NCI-H345 treated with DMSO at 0.1 percent for 48 hours (cell line): ENCODE results near the gene HOXA6.

Experiments used
- DNase-seq: peaks from one replicate; lab custom pipeline; 2025; ENCODE audit not compliant: unreplicated experiment; lab: John Stamatoyannopoulos, UW

HOXA6 gene

DNA sequence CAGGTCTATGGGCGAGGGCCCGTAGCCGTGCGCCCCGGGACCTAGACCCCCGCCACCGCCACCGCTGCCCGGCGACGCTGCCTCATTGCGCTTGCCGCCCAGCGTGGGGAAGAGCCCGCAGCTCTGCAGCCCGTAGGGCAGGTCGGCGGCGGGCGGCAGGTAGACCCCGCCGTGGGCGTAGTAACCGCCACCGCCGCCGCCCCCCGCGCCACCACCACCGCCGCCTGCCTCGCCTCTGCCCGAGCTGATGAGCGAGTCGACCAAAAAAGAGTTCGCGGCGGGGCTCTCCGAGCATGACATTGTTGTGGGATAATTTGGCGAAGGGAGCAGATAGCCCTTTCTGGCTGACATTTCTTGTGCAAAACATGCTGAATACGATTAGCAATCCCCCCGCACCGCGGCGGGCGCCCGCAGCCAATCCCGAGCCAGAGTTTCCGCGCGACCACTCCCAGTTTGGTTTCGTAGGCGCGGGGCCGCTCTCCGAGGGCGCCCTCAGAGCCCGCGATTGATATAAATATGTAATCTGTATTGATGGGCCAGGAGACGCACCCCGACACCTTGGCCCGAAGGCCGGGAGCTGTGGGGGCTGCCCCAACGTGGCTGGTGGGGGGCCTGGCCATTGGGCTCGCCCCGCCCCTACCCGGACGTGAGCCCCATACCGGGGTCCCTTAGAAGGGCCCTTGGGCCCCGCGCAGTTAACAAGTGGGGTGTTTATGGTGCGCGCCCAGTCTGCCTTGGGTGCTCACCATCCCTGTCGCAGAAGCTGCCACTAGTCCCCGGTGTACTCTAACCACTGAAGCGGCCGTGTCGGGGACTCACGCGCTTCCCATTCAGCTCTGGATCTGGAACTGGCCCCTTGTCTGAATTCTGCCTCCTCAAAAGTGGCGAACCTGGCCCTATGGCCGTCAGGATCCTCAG, 26.6 kb upstream of the HOXA6 start, which contains the start of gene HOXA10:
Gene HOXA10 (minus strand): TSS at position 365 of the 918 bp plus-strand sequence. CDS start 14 bp downstream, at position 351.
- DNase-seq: peak; percentile 22

DNA sequence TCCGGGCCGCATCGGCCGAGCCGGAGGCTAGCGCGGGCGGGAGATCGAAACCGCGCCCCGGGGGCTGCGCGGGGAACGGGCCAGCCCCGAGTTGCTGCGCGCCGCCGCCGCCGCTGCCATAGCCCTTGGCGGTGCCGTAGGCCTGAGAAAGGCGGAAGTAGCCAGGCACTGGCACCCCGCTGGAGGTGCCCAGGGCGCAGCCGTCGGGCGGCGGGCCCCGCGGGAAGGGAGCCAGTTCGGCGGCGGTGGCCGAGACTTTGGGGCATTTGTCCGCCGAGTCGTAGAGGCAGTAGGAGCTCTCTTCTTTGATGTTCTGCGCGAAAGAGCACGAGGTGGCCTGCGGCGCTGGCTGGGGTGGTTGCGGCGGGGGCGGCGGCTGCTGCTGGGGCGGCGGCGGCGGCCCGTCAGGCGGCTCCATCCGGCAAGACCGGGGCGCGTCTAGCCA, 26.0 kb upstream of the HOXA6 start:
- no peak for DNase-seq

GRCh38 chr7:27172823-27173510, 25.4 kb upstream of the HOXA6 start:
- no peak for DNase-seq

DNA sequence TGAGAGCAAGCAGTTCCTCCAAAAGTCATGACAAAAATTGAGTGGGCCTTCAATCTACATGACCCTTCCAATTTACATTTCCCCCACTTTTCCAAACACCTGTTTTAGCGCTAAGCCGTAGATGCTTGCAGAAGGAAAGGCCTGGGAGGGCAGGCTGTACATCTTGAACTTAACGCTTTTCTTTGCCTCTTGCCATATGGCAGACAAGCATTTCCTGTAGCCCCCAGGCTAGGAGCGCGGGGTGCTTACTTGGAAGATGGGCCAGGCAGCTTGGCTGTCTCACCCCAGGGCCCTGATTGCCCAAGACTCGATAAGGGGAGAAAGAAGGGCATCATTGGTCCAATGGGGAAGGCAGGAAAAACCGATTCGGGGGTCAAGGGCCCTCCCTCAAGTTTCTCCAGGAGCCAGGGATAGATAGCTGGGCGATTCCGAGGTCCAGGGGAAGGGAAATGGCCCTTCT, 24.8 kb upstream of the HOXA6 start:
- no peak for DNase-seq

DNA sequence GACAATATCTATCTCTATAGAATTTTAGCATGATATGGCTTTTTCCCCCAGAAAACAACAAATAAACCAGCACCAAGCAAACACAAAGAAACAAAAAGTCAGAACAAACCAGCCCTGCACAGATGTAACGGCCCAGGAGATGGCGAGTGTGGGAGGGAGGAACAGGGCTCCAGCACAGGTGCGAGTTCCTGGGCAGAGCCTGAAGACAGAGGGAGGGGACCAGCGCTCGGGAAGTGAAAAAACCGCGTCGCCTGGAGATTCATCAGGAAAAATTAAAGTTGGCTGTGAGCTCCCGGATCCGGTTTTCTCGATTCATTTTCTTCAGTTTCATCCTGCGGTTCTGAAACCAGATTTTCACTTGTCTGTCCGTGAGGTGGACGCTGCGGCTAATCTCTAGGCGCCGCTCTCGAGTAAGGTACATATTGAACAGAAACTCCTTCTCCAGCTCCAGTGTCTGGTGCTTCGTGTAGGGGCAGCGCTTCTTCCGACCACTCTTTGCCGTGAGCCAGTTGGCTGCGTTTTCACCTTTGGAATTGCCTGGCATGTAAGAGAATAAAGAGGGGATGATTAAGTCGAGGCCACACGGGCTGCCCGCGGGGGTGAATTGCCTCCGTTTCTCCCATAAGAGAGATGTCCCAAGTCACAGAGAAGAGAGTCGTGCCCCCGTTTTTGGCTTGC, 24.2 kb upstream of the HOXA6 start:
- DNase-seq: no peak

DNA sequence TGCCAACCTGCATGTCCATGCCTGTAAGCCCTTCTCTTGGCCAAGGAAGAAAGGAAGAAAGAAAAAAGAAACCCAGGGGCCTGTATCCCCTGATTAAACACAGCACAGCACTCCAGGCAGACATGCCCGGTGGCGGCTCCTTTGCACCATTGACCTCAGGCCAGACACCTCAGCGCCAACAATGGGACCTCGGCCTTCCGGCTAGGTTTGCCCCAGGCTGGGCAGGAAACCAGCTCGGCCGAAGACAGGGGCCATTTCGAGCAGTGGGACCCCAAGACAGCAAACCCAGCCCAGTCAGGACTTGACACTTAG, 23.7 kb upstream of the HOXA6 start:
- no peak for DNase-seq

DNA sequence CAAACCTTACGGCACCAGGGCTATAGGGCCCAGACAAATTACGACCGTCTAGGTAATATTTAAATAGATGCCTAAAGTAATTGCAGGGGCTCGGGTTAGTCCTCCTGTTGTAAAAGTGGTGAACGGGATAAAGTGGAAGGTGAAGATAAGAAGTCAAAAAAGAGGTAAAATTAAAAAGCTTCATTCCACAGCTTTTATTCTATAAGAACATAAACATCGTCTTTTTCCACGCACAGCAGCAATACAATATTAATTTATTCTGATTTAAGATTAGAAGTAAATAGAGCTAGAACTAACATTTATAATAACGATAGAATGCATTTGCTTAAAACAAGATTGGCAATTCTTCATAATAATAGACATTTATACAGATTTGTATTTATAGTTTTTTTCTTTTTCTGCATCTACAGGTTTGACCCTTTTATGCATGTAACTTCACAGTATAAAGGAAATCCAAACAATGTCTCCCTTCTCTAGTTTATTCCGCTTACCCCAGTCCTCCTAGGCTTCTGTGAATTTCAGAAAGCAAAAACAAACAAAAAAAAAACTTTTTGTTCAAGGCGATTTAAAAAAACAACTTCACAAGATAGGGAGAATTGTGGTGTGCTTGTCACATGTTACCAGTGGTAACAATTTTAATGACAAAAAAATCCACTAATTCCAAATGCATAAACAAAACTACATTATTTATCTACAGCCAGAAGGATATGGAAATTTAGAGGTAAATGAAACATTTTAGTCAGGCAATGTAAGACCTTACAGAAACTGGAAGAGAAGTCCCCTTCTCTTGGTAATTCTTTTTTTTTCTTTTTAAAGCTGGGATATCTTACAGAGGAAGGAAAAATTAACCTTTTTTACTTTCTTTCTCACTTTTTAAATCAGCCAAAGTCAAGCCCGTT, 23.1 kb upstream of the HOXA6 start:
- DNase-seq: no peak

GRCh38 chr7:27169658-27170425, 22.3 kb upstream of the HOXA6 start:
- no peak for DNase-seq

DNA sequence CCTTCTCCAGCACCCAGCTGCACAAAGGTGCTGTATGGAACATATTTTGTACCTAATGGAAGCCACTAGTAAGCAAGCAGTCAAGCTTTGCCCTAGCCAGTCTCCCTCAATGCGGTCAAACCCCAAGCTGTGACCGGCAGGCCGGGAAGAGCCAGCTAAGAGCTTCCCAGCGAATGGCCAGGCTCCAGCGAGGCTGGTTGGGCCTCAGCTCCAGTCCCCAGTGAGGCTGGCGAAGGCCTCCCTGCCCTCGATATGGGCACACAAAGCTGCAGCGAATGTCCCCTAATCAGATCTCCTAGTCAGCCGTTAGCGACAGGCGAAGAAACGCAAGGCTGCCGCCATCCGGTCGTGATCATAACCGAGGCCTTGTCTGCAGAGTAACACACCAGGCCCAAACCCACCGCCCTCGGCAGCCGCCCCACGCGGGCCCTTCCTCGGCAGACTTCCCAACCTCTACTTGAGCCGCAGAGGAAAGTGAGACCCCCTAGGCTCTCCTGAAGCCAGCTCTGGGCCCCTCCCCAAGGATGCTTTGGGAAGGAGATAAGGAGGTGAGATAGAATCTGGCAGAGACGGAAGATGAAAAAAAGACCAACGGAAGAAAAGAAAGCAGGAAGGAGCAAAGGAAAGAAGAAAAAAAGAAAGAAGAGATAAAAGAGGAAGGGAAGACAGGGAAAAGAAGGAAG, 20.8 kb upstream of the HOXA6 start:
- no peak for DNase-seq

GRCh38 chr7:27167916-27168264, 20.3 kb upstream of the HOXA6 start:
- DNase-seq: no peak

DNA sequence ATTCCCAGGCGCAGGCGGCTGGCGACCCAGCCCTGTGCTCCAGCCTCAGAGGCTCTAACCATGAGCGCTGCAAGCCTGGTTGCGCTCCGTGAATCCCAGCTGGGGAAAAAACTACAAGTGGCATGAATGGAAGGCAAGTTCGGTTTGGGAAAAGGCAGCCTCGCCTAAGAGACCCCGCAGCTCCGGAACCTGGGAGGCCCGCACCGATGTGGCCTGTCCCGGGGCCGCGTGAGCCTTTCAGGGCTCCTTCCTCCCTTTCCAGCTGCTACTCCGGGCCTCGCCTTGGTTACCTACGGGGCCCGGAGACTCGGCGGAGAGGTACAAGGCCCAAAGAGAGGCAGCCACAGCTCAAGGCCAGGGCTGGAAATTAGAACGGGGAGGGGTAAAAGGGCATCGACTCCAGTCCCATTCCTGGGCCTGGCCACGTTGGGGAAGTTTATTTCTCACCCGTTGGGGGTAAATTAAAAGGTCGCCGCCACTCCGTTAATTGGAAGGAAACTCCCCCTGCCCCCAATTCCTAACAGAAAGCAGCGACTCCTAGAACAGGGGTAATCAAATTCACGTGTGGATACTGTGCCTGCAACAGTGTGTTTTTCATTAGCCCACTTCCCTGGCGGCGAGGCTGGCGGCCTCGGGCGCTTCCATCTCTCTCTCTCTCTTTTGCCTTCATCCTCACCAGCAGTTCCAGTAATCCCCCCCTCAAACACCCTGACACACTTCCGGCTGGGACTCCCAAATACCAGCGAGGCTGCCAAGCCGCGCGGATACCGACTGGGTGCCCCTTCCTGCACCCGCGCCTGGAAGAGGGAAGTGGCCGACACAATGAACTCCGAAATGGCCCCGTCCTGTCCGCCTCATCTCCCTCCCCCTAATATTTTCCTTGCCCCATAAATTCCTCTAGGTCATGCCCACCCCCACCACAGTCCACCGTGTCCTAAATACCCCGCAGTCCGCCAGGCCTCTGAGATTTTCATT, 19.2 kb upstream of the HOXA6 start:
- no peak for DNase-seq

DNA sequence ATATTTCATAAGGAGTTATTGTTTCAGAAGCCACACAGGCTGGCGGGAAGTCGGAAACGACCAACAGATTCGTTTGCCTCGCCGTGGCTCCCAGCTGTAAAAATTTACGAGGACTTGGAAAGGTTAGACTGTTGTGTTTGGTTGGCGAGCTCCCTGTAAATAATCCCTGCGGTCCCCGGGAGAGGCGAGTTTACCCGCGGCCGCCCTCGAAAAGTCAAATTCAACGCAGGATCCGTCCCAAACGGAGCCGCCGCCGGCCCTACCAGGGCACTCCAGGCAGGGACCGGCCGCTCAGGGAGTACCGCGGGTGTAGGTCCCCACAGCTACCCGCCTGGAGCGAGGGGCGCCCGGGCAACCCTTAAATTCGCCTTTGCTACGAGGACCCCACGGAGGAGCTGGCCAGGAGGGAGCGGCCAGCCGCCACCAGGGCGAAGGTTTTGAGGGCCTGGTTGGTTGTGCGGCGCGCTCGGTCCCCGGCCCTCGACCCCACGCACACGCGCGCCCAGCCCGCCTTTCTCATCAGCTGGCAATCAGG, 18.5 kb upstream of the HOXA6 start:
- DNase-seq: no peak

DNA sequence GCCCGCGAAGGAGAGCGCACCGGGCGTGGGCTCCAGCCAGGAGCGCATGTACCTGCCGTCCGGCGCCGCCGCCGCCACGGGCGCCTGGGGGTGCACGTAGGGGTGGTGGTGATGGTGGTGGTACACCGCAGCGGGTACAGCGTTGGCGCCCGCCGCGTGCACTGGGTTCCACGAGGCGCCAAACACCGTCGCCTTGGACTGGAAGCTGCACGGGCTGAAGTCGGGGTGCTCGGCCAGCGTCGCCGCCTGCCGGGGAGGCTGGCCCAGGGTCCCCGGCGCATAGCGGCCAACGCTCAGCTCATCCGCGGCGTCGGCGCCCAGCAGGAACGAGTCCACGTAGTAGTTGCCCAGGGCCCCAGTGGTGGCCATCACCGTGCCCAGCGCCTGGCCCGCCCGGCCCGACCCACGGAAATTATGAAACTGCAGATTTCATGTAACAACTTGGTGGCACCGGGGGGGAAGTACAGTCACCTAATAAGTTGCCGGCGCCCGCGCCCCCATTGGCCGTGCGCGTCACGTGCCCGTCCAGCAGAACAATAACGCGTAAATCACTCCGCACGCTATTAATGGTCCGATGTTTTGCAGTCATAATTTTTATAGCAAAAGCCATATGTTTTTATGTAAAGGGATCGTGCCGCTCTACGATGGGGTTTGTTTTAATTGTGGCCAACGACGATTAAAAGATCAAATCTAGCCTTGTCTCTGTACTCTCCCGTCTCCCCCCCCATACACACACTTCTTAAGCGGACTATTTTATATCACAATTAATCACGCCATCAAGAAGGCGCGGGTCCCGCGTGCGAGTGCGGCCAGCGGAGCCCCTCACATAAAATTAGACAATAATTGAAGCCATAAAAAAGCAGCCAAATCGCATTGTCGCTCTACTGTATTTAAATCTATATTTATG, 17.8 kb upstream of the HOXA6 start, which contains the start of gene HOXA9:
Gene HOXA9 (minus strand): TSS at position 449 of the 907 bp plus-strand sequence. CDS start 80 bp downstream, at position 369.
- no peak for DNase-seq

GRCh38 chr7:27164367-27165088, 17.0 kb upstream of the HOXA6 start:
- DNase-seq: no peak

DNA sequence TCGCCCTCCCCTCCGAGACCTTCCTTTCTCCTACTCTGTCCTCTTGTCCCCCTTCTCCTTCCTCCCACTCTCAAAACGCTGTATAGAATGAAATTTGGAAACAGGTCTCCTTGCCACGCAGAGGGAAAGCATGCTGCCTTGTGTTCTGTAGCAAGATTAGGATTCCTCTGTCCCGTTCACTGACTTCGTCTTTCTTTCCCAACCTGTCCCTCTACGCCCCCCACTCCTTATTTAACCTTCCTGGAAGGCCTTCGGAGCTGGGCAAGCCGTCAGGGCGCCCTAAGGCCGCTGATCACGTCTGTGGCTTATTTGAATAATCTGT, 16.4 kb upstream of the HOXA6 start:
- DNase-seq: no peak

DNA sequence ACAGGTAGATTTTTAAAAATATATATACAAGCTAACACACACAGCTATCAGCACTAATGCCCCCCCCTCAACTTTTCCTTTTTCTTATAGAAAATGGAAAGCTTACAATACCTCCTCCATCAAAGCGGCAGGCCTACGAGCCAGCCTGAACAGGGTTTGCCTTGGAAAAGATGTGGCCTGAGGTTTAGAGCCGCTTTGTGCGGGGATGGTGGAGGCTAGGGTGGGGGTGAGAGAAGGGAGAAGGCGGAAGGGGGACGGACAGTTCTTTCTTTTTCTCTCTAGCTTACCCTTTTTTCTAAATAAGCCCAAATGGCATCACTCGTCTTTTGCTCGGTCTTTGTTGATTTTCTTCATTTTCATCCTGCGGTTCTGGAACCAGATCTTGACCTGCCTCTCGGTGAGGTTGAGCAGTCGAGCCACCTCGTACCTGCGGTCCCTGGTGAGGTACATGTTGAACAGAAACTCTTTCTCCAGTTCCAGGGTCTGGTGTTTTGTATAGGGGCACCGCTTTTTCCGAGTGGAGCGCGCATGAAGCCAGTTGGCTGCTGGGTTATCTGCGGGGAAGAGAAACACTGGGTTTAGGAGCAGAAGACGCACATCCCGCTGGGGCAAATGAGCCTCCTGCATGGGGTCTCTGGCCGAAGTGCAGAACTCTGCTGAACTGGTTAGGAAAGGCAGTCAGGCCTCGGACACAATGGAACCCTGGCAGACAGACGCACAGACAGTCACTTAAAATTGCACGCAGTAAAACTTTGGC, 15.9 kb upstream of the HOXA6 start:
- DNase-seq: no peak
